ENCODE results near the gene RANBP3.
"Not testable (repeated sequence)": the region's sequence is repeated elsewhere in the genome, so short reads cannot be mapped to it uniquely, and the experiment has no call there.

Gene RANBP3, protein sequence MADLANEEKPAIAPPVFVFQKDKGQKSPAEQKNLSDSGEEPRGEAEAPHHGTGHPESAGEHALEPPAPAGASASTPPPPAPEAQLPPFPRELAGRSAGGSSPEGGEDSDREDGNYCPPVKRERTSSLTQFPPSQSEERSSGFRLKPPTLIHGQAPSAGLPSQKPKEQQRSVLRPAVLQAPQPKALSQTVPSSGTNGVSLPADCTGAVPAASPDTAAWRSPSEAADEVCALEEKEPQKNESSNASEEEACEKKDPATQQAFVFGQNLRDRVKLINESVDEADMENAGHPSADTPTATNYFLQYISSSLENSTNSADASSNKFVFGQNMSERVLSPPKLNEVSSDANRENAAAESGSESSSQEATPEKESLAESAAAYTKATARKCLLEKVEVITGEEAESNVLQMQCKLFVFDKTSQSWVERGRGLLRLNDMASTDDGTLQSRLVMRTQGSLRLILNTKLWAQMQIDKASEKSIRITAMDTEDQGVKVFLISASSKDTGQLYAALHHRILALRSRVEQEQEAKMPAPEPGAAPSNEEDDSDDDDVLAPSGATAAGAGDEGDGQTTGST

GRCh38 chr19:5977785-5978605 is at the start of gene RANBP3:
Gene RANBP3 (minus strand): TSS chr19:5978140. CDS start chr19:5978082, 58 bp downstream.
- peak; percentile 99 to 100 for DNase-seq

- DNase-seq, result no peak
Observed at GRCh38 chr19:6026390-6027227, 48.7 kb upstream of the RANBP3 start.

DNA sequence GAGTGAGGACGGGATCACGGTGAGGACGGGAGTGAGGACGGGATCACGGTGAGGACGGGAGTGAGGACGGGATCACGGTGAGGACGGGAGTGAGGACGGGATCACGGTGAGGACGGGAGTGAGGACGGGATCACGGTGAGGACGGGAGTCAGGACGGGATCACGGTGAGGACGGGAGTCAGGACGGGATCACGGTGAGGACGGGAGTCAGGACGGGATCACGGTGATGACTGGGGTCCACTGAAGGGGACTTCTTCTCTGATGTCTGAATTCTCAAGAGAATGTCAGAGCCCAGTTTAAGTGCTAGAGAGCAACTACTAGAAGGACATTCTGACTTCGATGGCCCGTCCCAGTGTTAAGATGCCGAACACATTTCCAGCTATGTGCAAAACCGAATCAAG is 46.8 kb upstream of the RANBP3 start:
- DNase-seq, result not testable (repeated sequence)

DNA sequence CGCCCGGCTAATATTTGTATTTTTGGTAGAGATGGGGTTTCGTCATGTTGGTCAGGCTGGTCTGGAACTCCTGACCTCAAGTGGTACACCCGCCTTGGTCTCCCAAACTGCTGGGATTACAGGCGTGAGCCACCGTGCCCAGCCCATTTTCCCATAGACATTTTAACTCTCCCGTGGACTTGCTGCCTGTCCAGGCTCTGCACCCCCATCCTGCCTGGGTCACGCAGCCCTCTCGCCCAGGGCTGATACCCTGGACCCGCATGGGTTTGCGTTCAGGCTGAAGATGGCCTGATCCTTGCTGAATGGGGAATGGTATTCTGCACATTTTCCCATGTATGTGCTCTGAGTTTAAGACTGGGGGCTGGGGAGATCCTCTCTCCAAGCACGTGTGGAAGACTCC is 46.0 kb upstream of the RANBP3 start:
- no peak for DNase-seq

- no peak for DNase-seq
Observed at GRCh38 chr19:6023085-6023682, 45.2 kb upstream of the RANBP3 start.

- no peak for DNase-seq
Observed at GRCh38 chr19:6022570-6023064, 44.7 kb upstream of the RANBP3 start.

DNA sequence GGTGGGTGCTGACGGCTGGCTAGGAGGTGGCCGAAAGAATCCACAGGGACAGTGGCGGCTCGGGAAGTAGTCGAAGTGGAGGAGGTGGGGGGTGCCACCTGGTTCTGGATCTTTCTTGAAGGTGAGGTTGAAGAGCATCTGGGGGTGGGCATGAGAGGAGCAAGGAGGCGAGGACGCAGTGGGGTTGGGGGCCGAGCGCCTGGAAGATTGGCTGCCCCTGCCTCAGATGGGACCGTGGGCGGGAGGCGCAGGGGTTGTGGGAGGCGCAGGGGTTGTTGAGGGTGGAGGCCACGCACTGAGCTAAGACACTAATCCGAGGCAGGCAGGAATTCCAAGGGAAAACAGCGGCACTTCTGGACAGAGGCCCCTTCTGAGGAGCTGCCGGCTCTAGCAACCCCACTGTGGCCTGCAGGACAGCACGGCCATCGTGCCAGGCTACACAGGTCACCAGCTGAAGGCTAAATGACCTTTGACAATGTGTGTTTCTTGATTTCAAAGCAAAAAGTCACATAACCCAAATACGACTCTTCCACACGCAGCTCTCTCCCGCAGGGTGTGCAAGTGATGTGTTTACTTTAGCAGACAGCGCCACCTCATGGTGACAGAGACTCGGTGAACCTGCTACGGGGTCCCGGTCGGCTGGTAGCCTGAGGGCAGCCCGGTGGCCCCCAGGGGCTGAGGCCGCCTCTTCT is 44.1 kb upstream of the RANBP3 start:
- DNase-seq, result peak; percentile 71 to 78

DNA sequence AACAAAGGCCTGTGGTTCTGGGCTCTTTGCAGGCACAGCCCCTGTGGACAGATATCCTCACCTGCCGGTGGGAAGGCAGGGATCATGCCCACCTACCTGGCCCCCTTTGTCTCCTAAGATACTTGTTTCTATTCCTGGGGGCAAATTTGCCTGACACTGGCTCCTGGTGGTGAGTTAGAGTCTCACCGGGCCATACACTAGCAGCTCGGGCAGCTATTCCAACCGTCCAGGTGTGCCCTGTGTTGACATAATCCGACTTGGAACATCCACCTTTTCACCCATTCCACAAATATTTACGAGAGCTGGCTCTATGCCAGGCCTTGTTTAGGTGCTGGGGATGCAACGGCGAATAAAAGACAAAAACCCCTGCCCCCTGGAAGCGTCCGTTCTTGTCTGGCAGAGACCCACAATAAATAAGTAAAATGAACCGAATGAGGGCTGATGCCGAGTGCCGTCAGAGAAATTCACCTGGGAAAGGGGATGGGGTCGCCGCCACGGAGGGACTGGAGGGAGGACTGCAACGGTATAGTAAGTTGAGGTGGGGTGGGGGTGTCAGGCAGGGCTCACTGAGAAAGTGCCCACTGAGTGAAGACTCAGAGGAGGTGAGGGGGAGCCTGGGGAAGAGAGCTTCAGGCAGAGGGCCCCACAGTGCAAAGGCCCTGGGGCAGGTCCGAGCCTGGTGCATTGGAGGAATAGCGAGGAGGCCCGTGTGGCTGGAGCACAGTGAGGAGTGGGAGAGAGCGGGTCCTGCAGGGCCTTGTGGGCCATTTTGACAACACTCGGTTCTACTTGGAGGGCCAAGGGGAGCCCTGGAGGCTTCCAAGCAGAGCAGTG is 43.2 kb upstream of the RANBP3 start:
- no peak for DNase-seq

- no peak for DNase-seq
Observed at GRCh38 chr19:6020166-6020882, 42.4 kb upstream of the RANBP3 start.

GRCh38 chr19:6018786-6019185 is 40.8 kb upstream of the RANBP3 start:
- no peak for DNase-seq

DNA sequence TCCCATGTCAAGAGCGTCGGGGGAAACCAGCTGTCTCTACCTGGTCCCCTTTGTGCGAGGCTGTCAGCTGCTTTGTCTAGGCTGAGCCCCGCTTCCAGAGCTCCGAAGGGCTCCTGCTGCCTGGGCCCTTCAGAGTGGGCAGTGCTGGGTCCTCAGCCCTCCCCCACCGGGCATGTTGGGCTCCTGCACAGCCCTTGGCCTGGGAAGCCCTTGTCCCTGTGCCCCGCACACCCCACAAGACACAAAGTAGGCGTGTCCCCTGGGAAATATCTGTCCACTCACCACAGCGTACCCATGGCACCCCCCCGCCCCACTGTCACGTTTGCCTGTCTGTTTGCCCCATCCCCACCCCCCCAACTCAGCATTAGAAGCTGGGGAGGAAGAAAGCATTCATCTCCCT is 39.6 kb upstream of the RANBP3 start:
- DNase-seq, result no peak

GRCh38 chr19:6015841-6016545 is 38.1 kb upstream of the RANBP3 start:
- DNase-seq, result no peak

GRCh38 chr19:6014551-6015135 is 36.7 kb upstream of the RANBP3 start:
- no peak for DNase-seq

GRCh38 chr19:6012426-6013170 is 34.7 kb upstream of the RANBP3 start:
- DNase-seq, result no peak

DNA sequence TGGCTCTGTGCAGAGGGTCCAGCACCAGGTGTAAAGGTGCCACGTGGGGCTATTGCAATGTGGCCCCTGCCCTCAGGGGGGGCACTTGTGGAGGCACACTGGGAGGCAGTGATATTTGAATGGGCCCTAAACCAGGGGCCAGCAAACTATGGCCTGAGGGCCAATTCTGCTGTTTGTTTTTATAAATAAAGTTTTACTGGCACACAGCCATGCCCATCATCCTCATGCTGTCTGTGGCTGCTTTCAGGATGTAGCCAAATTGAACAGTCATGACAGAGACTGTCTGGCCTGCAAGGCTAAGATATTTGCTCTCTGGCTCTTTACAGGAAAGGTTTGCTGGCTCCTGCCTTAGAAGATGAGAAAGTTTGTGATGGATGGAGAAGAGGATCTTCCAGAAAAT is 33.9 kb upstream of the RANBP3 start:
- no peak for DNase-seq

GRCh38 chr19:6011206-6011605 is 33.3 kb upstream of the RANBP3 start:
- no peak for DNase-seq

DNA sequence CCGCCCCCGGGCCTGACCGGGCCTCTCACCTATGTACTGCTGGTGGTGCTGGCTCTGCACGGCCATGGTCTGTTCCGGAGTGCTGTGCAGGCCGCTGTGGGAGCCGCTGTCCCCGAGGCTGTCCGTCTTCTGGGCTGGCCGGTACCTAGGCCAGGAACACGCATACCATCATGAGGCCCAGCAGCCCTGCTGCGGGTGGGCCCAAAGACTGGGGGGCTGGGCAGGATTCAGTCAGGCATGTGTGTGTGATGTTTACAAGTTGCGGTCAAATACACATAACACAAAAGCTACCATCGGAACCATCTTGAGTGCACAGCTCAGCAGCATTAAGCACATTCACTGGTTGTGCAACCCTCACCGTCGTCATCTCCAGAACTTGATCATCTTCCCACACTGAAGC is 32.2 kb upstream of the RANBP3 start:
- DNase-seq, result no peak

- no peak for DNase-seq
Observed at GRCh38 chr19:6007866-6008265, 29.9 kb upstream of the RANBP3 start.
